HL-60/S4 treated with retinoic acid at 250 ng/mL for 4 days and 3 days (cell line): ENCODE results near the gene SSR3.

Experiments
- in situ Hi-C: fragments of 300-500 bp; cut with MboI; formaldehyde crosslinking; loops from 2 replicates; pipeline ENCODE4 v1.7.0; 2022; ENCODE audit warnings: low sequenced_read_pairs

The SSR3 gene

DNA sequence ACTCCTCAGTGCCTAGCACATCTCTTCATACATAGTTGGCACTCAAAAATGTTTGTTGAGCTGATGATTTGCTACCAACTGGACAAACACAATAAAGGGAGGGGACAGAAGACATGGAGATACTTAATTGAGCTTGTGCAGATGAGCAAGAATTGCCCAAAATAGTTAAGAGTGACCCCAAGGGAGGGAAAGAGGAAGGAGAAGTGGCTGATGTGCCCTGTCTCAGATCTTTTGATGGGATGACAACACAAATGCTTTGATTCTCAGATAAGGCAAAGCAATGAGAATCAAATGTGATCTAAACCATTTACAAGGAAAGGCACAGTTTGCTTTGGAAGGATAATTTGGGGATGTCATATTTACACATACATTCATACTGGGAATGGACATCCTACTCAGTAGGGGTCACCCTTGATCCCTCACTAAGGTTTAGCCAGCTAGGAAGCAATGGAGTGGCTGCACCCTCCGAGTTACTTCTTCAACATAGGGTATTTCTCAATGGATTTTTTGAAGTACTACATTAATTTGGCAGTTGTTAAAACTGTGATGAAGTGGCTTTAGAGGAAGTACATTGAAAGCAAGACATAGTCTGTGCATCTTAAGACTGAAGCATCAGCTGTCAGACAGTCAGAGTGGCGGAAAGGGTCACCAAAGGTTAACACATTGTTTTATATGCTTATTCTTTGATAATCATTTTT lies 21.9 kb upstream of the SSR3 start:
- in situ Hi-C loops, result no loop called here

DNA sequence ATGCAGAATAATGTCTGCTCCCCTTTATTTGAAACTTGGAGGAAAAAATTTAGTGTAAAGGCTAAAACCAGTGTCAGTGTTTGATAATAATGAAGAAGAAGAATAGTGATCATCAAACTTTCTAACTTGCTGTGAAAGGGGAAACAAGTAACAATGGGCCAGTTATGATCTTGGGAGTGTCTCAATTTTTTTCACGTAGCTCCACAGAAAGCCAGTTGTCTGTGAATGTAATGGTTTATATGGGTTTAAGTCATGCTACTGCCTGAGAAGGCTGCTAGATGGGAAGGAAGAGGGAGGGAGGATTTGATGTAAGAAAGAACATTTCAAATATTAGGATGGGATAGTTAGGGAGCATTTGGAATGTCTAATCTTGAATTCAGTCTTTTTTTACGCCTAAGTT lies 21.1 kb upstream of the SSR3 start:
- in situ Hi-C loops, result no loop called here

DNA sequence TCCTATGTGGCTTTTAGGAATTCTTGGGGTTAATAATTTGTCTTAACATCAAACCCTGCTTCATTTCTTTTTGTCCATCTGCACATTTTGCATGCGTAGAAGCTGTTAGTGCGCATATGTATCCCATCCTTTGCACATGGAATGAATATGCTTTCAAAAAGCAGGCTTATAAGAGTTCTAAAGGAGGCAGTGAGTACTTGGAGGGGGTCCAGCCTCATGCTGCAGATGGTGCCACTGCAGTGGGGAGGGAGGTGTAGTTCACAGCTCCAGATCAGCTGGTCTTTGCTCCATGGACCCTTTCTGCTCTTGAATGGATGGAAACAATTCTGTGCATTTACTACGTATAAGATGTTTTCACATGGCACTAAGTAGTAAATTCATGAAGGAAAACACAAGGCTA lies 20.7 kb upstream of the SSR3 start:
- in situ Hi-C loops, result no loop called here

DNA sequence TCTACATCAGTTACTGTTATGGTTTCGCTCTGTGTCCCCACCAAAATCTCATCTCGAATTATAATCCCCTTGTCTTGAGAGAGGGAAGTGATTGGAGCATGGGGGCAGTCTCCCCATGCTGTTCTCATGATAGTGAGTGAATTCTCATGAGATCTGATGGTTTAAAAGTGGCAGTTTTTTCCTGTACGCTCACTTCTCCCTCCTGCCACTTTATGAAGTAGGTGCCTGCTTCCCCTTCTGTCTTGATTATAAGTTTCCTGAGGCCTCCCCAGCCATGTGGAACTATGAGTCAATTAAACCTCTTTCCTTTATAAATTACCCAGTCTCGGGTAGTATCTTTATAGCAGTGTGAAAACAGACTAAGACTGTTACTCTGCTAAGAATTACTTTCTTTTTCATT lies 15.0 kb upstream of the SSR3 start:
- in situ Hi-C loops, result loop anchor here (25.0 kb wide), 1 partner anchor 517 kb away; no protein-coding TSS in a partner anchor

DNA sequence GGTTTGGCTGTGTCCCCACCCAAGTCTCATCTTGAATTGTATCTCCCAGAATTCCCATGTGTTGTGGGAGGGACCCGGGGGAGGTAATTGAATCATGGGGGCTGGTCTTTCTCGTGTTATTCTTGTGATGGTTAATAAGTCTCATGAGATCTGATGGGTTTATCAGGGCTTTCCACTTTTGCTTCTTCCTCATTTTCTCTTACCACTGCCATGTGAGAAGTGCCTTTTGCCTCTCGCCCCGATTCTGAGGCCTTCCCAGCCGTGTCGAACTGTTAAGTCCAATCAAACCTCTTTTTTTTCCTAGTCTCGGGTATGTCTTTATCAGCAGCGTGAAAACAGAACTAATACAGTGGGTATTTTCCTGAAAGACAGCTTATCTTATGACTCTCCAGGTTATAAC lies 14.1 kb upstream of the SSR3 start:
- in situ Hi-C loops, result loop anchor here (25.0 kb wide), 1 partner anchor 518 kb away; no protein-coding TSS in a partner anchor

DNA sequence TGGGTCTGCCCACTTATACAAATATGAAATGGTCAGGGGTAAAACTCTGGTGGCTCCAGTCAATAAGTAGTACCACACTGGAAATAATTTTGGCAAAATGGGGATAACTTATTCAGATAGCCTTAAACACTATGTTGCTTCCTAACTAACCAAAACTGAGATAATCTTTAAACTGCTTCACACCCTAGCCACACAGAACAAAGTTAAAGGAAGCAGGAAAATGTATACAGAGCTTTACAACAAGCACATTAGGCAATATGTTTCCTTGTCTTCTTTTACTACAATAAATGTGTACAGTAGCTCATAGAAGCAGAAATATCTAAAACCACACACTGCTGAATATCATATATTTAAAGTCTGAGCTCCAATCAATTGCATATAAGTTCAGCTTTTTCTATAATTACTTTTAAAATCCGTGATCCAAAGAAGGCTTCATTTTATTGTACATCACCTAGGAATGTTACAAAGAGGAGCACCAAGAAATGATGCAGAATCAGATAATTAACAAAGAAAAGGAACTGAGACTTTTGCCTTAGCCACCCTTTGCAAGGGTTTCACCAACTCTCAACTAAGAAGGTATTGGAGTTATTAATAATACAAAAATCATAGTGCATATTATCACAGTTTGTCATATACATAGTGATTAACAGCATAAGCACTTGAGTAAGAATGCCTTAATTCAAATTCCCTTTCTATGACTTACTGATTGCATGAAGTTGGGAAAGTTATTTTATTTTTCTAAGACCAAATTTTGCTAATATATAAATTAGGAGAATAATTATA lies 9.2 kb upstream of the SSR3 start:
- in situ Hi-C loops, result loop anchor here (25.0 kb wide), 1 partner anchor 523 kb away; no protein-coding TSS in a partner anchor

DNA sequence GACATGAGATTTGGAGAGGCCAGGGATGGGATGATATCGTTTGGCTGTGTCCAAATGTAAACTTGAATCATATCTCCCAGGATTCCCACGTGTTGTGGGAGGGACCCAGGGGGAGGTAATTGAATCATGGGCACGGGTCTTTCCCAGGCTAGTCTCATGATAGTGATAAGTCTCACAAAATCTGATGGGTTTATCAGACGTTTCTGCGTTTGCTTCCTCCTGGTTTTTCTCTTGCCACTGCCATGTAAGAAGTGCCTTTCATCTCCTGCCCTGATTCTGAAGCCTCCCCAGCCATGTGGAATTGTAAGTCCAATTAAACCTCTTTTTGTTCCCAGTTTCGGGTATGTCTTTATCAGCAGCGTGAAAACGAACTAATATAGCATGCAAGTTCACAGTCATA lies 7.6 kb upstream of the SSR3 start:
- in situ Hi-C loops, result loop anchor here (25.0 kb wide), 1 partner anchor 525 kb away; no protein-coding TSS in a partner anchor

DNA sequence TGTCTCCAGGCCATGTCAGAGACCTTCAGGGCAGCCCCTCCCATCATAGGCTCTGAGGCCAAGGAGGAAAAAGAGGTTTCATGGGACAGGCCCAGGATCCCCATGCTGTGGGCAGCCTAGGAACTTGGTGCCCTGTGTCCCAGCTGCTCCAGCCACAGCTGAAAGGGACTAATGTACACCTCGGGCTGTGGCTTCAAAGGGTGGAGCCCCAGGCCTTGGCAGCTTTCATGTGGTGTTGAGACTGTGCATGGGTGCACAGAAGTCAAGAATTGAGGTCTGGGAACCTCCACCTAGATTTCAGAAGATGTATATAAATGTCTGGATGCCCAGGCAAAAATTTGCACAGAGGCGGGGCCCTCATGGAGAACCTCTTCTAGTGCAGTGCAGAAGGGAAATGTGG lies 6.6 kb upstream of the SSR3 start:
- in situ Hi-C loops, result loop anchor here (25.0 kb wide), 1 partner anchor 526 kb away; no protein-coding TSS in a partner anchor

DNA sequence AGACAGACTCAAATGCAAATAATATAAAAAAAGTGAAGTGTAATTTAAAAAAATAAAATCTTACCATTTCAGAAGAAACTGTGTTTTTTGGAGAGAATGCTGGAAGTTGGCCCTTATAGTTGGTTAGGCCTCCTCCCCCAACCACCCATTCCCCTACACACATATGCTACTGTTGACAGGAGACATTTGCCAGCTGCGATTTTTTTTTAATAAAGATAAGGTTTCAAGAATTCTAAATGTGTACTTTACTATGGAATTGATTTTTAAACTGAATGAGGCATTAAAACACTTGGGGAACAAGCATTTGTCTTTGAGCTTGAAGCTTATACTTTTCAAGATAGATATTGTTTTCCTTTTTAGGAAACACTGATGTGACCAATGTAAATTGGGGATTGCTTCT lies 4.4 kb upstream of the SSR3 start:
- in situ Hi-C loops, result loop anchor here (10.0 to 25.0 kb wide), 2 partner anchors 95 to 528 kb away; no protein-coding TSS in a partner anchor

DNA sequence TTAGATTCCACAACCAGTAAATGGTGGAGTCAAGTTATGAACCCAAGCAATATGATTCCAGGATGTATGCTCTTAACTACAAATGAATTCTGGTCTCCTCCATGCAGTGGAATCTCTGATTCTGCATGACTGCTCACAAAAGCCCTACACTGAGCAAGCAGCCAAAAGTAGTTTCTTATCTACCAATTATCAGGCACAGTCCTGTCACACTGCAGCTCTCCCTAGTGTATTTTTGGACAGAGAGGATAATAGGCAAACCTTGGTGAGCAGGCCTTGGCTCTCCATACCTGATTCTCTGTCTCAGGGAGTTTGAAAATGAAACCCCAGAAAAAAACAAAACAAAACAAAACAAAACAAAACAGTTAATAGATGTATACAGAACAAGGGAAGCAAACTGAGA lies 3.5 kb upstream of the SSR3 start:
- in situ Hi-C loops, result loop anchor here (10.0 to 25.0 kb wide), 2 partner anchors 96 to 529 kb away; no protein-coding TSS in a partner anchor

DNA sequence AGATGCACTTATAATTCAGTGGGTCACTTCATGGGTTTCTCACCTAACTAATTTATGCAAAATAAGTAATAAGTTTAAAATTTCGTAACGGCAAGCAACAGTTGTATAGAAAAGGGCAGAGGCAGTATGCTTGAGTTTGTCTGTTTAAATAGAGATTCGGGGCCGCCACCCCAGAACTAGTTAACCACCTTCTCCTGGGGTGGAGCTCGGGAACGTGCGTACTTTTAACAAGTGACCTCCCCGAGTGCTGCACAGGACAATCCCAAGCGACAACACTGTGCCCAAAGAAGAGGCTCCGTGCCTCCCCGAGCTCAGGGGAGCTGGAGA lies 439 bp downstream of the SSR3 start:
- in situ Hi-C loops, result loop anchor here (10.0 to 25.0 kb wide), 2 partner anchors 100 to 533 kb away; no protein-coding TSS in a partner anchor

DNA sequence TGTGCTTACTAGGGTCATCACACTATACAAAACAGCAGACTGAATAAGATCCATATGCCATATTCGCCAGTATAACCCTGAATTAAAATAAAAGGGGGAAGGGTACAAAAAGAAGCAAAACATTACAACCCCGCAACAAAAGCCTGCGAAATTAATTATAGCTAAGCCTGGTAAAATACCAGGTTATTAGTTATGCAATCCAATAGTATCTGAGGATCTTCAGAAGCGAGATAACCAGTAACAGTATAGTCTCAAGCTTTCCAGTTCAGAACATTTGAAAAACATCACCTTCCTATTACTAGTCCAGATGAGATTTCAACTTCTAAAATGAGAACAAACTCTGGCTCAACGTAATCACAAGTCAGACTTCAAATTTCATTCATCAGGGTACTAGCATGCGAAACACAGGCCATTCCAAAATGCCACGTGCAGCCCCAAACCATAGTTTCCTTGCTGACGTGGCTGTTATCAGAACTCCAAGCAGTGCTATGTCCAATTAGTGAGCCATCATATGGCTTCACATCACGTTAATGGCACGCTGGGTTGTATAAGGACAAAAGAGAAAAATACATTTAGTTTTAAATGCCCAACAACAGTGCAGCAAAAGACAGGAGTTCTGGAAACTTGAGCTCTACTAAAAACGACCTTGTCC lies 1.1 kb downstream of the SSR3 start:
- in situ Hi-C loops, result loop anchor here (10.0 to 25.0 kb wide), 2 partner anchors 101 to 533 kb away; no protein-coding TSS in a partner anchor

DNA sequence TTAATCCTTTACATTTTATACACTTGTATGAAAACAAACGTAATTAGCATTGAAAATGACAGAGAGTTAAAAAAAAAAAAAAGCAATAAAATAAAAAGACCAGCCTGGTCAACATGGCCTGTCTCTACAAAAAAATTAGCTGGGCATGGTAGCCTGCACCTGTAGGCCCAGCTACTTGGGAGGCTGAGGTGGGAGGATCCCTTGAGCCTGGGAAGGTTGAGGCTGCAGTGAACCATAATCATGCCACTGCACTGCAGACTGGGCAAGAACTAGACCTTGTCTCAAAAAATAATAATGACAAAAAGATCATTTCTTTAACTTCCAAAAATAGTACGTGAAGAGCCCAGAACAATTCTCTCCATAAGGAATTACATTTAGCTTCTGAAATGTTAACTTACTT lies 1.9 kb downstream of the SSR3 start:
- in situ Hi-C loops, result loop anchor here (10.0 to 25.0 kb wide), 2 partner anchors 102 to 534 kb away; no protein-coding TSS in a partner anchor

DNA sequence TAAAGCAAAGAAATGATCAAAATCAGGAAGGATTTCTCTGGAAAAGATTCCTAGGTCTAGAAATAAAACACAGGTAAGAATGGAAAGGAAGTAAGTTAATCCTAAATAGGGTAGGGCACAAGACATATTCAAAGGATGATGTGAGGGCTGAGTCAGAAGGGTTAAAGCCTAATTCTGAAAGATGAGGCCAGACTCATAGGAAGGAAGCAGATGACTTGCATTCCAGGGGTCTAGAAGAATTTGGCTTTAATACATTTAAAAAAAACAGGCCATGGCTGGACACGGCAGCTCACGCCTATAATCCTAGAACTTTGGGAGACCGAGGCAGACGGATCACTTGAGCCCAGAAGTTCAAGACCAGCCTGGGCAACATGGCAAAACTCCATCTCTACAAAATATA lies 3.2 kb downstream of the SSR3 start:
- in situ Hi-C loops, result loop anchor here (10.0 to 25.0 kb wide), 2 partner anchors 103 to 536 kb away; no protein-coding TSS in a partner anchor

DNA sequence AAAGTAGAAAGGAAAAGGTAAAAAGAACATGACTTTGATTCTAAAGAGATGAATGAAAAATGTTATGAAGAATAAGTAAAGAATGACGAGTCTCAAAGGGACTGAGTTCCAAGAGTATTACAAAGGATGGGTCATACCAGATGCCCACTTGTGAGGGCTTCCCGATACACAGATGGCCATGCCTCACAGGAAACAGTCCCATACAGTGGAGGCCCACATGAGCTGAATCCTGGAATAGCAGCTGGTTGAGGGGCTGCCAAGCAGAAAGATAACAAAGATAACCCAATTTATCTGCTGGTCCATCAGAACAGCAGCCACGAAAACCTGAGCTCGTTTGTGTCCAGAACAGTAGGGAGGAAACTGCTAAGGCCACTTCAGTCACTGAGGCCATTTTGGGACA lies 3.7 kb downstream of the SSR3 start:
- in situ Hi-C loops, result loop anchor here (10.0 to 25.0 kb wide), 2 partner anchors 104 to 536 kb away; no protein-coding TSS in a partner anchor

DNA sequence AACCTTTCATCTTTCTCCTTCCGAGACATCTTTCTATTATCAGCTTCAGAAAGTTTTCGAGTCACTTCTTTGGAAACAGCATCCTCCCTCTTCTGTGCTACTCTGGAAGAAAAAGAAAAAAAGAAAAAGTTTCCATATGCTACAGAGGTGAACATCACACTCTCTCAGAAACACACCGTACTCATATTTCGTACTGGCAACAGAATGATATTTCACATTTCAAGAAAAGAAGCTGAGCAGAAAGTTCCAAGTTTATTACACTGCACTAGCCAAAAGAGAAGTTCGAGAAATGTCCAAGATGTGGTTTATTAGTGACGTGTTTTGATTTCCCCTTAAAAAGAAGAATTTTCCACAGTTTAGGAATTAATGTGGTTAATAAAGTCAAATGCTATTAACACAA lies 6.0 kb downstream of the SSR3 start:
- in situ Hi-C loops, result no loop called here

DNA sequence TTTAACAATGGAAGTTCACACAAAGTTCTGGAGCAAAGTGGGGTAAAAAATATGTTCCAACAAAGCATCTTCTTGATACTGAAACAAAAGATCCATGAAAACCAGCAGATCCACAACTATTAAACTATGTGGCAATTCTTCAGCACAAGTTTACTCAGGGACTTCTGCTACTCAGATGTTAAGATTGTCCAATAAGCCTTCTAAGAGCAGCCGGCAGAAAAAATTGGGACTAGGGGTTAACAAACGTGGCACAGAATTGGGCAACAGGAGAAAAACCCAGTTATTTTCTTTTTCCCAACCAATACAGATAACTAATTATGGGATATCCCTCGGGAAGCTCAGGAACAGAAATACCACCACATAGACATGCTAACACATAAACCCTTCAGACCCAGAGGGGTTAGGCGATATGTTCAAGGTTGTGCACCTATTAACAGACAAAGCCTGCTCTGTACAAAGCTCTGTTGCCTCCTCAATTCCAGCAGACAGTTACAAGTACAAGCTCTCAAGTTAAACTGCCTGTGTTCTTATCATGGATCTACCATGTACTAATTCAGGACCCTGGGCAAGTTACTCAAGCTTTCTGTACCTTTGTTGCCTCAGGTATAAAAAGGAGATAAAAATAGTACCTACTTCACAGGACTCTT lies 6.8 kb downstream of the SSR3 start:
- in situ Hi-C loops, result no loop called here

DNA sequence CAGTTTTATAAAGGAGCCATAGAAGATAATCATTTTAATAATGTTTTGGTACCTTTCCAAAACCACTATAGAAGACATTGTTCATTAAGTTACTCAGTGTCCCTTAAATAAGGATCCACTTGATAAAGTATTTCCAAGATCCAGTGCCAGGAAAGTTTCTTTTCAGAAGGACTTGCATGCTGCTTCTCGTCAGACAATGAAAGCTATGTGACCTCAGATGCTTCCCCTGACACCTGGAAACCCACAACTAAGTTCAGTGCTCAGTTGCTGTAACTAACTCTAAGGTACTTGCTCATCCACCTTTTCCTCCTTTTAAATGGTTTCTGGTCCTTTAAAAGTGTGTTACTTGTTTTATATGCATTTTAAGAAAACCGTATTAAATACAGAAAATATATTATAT lies 7.3 kb downstream of the SSR3 start:
- in situ Hi-C loops, result no loop called here

DNA sequence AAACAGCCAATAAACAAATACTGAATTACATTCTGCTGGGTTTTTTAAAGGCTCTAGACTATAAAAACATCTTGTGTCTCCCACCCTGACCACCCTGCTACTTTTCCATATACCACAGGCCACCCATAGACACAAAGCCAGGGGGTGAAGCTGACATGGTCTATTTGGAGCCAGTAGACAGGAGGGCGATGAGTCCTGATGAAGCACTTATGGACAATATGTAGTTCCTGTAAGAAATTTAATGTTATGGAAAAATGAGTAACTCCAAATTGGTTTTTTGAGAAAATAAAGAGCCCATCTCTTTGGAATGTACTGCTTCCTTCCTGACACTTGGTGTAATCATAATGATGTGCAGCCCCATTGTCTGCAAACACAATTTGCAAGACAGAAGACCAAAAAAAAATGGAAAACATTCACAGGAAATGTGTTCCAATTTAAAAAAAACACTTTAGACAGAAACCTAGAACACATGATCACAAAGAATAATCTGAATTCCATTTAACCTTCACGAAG lies 11.8 kb downstream of the SSR3 start:
- in situ Hi-C loops, result no loop called here
